ENCODE results near the gene CAV1.
A peak's percentile ranks its signal among the peaks of the same experiment; 100 is the strongest.

Gene CAV1

DNA sequence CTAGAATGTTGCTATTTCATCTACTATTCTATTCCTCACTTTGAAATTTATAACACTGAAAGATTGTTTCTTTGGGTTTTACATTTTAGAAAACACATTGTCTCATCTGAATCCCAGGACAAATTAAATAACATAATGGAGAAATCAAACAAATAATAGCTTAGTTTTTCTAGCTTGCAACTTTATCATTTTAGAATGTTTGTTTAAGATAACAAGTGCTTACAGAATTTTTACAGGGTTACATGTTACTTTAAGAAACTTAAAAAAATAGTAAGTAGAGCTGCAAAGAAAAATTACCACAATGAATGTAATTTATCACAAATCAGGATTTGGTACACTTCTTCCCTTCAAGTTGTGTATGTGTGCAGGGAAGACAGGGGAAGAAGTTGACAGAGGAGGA lies 14.0 kb upstream of the CAV1 start:
- Histone ChIP-seq H3K9me3 (ENCODE audit: insufficient read depth, low read depth, low read length) (no peaks in the 10 kb centered on the region), H3F3A (ENCODE audit: low read depth) (no peaks in the 10 kb centered on the region), H3K4me3 (ENCODE audit: low read length, poor library complexity, severe bottlenecking) (no peak overlapping the region), H3K4me2 (ENCODE audit: low read depth, low read length, poor library complexity, severe bottlenecking) (peak overlapping the region; percentile 79), H2AFZ (ENCODE audit: low read length) (peak overlapping the region; percentile 95; the same call in 1 of the 2 replicates), H4K20me1 (ENCODE audit: insufficient read depth, low read length, poor library complexity, severe bottlenecking) (no peaks in the 10 kb centered on the region), H3K9ac (ENCODE audit: low read depth, low read length, poor library complexity, severe bottlenecking) (peak overlapping the region; percentile 72), H3K27me3 (ENCODE audit: insufficient read depth, low read length, poor library complexity, severe bottlenecking) (no peaks in the 10 kb centered on the region), H3K79me2 (ENCODE audit: insufficient read depth, low read length) (no peaks in the 10 kb centered on the region), H3K9me2 (replicated peaks; ENCODE audit: low read depth, low read length) (no peaks in the 10 kb centered on the region), H3K36me3 (ENCODE audit: insufficient read depth, low read length) (no peaks in the 10 kb centered on the region), H3K4me1 (ENCODE audit: insufficient read depth, low read length, poor library complexity, severe bottlenecking) (peaks cover 20% of the 10 kb centered on the region)
- TF ChIP-seq, protein P1, sequence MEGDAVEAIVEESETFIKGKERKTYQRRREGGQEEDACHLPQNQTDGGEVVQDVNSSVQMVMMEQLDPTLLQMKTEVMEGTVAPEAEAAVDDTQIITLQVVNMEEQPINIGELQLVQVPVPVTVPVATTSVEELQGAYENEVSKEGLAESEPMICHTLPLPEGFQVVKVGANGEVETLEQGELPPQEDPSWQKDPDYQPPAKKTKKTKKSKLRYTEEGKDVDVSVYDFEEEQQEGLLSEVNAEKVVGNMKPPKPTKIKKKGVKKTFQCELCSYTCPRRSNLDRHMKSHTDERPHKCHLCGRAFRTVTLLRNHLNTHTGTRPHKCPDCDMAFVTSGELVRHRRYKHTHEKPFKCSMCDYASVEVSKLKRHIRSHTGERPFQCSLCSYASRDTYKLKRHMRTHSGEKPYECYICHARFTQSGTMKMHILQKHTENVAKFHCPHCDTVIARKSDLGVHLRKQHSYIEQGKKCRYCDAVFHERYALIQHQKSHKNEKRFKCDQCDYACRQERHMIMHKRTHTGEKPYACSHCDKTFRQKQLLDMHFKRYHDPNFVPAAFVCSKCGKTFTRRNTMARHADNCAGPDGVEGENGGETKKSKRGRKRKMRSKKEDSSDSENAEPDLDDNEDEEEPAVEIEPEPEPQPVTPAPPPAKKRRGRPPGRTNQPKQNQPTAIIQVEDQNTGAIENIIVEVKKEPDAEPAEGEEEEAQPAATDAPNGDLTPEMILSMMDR (conservative IDR thresholded peaks at IDR 0.05; ENCODE audit: low read length): no peak
- no peak for TF ChIP-seq EZH2phosphoT487 (IDR thresholded peaks at IDR 0.05; ENCODE audit: borderline replicate concordance)

DNA sequence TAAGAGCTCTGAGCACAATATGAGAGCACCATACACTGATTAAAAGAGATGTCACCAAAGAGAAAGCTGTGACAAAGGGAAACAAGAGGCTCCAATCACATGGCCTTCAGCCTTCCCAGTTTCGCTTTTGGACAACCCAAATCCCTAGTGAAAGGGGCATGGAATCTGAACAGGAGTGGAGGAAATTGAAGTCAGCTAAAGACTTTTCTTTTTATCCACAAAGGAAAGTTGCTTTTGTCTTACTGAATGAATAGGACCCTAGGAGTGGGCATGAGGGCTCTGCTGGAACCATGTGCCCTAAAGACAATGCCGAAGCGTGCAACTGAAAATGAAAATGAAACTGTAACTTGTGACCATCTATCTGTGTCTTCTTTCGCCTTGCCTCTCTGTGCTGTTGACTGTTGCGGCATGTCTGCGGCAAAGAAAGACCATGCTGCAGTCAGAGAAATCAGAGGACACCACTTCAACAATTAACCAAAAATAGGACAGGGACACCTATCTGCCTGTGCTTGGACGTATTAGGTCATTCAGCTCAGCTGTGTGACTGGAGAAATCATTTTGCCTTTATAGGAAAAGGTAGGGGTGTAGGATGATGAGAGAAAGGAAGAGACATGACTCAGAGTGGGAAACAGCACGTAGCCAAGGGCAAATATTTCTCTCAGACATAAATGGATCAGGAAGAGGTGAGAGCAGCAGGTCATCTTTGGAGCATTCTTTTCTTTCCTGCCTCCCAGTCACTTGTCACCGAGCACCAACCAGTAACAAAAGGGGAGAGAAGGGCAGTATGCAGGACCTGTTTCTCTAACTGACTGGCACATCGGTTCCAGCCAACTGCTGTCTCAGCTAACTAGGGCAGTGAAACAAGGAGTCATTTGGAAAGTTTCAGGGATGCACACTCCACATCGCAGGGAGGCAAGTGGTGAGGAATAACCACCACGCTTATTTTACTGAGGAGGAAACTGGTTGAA lies 13.0 kb upstream of the CAV1 start:
- Histone ChIP-seq H3K79me2 (ENCODE audit: insufficient read depth, low read length) (no peaks in the 10 kb centered on the region), H3K27me3 (ENCODE audit: insufficient read depth, low read length, poor library complexity, severe bottlenecking) (no peaks in the 10 kb centered on the region), H3K4me1 (ENCODE audit: insufficient read depth, low read length, poor library complexity, severe bottlenecking) (peaks cover 20% of the 10 kb centered on the region), H3F3A (ENCODE audit: low read depth) (no peaks in the 10 kb centered on the region), H3K9me3 (ENCODE audit: insufficient read depth, low read depth, low read length) (no peaks in the 10 kb centered on the region), H3K4me3 (ENCODE audit: low read length, poor library complexity, severe bottlenecking) (peak overlapping the region; percentile 72), H3K36me3 (ENCODE audit: insufficient read depth, low read length) (no peaks in the 10 kb centered on the region), H3K4me2 (ENCODE audit: low read depth, low read length, poor library complexity, severe bottlenecking) (peak overlapping the region; percentile 79), H4K20me1 (ENCODE audit: insufficient read depth, low read length, poor library complexity, severe bottlenecking) (no peaks in the 10 kb centered on the region), H2AFZ (ENCODE audit: low read length) (peak overlapping the region; percentile 95), H3K9me2 (replicated peaks; ENCODE audit: low read depth, low read length) (no peaks in the 10 kb centered on the region), H3K9ac (ENCODE audit: low read depth, low read length, poor library complexity, severe bottlenecking) (peak overlapping the region; percentile 72)
- no peak for TF ChIP-seq EZH2phosphoT487 (IDR thresholded peaks at IDR 0.05; ENCODE audit: borderline replicate concordance)
- TF ChIP-seq, protein P1 (conservative IDR thresholded peaks at IDR 0.05; ENCODE audit: low read length): no peak

DNA sequence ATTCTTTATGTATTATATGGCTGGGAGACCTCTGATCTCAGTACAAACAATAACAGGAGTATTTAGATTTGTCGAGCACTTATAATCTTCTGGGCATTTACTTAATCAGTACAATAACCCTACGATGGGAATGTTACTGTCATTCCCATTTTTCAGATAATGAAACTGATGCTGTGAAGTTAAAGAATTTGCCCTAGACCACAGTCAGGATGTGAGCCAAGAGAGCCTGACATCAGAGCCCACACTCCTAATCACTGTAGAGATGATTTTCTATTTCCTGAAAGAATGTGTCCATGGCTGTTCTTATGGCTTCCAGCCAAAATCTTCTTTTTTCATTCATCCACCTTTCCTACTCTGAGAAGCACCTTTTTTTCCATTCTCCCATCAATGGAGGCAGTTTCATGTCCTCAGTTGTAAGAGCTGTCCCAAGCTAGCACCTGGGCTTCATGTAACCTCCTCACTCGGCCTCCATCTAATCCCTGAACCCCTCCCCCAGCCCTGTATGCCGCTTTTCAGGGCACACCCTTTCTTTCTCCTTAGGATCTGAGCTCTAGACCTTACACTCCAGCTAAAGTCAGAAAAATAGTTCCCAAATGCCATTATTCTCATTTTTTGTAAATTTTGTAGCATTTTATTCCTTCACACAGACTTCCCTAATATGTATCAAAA lies 12.2 kb upstream of the CAV1 start:
- Histone ChIP-seq H3F3A (ENCODE audit: low read depth) (no peaks in the 10 kb centered on the region), H3K9me2 (replicated peaks; ENCODE audit: low read depth, low read length) (no peaks in the 10 kb centered on the region), H3K9me3 (ENCODE audit: insufficient read depth, low read depth, low read length) (no peaks in the 10 kb centered on the region), H4K20me1 (ENCODE audit: insufficient read depth, low read length, poor library complexity, severe bottlenecking) (no peaks in the 10 kb centered on the region), H3K4me2 (ENCODE audit: low read depth, low read length, poor library complexity, severe bottlenecking) (peak overlapping the region; percentile 79), H3K79me2 (ENCODE audit: insufficient read depth, low read length) (no peaks in the 10 kb centered on the region), H3K4me3 (ENCODE audit: low read length, poor library complexity, severe bottlenecking) (peak overlapping the region; percentile 72), H3K4me1 (ENCODE audit: insufficient read depth, low read length, poor library complexity, severe bottlenecking) (peaks cover 20% of the 10 kb centered on the region), H3K27me3 (ENCODE audit: insufficient read depth, low read length, poor library complexity, severe bottlenecking) (no peaks in the 10 kb centered on the region), H3K9ac (ENCODE audit: low read depth, low read length, poor library complexity, severe bottlenecking) (peak overlapping the region; percentile 72), H3K36me3 (ENCODE audit: insufficient read depth, low read length) (no peaks in the 10 kb centered on the region), H2AFZ (ENCODE audit: low read length) (peak overlapping the region; percentile 95)
- no peak for TF ChIP-seq EZH2phosphoT487 (IDR thresholded peaks at IDR 0.05; ENCODE audit: borderline replicate concordance)
- TF ChIP-seq, protein P1 (conservative IDR thresholded peaks at IDR 0.05; ENCODE audit: low read length): no peak
